HAP-1 (cell line): ENCODE measurements around the gene SYT12.

Experiments
- DNase-seq, 2 experiments: peaks; one replicate each; pipeline ENCODE4 v3.0.0-alpha.2; 2016 to 2020; ENCODE audit warnings: low spot score in 2 of 2
- H3K27me3 ChIP-seq: fragments of 250-450 bp; sonication (Bioruptor Pico); 2 replicates; pipeline ENCODE4 v1.5.1; 2020; ENCODE audit warnings: low read depth, mild to moderate bottlenecking, moderate library complexity
- H3K36me3 ChIP-seq: fragments of 250-450 bp; sonication (Bioruptor Pico); replicated peaks from 2 replicates; pipeline ENCODE4 v1.5.1; 2020; ENCODE audit warnings: mild to moderate bottlenecking
- H3K4me1 ChIP-seq: fragments of 250-450 bp; sonication (Bioruptor Pico); 2 replicates; pipeline ENCODE4 v1.5.1; 2020; ENCODE audit warnings: mild to moderate bottlenecking
- H3K4me3 ChIP-seq: fragments of 250-450 bp; sonication (Bioruptor Pico); 2 replicates; pipeline ENCODE4 v1.5.1; 2020; ENCODE audit warnings: mild to moderate bottlenecking, moderate library complexity
- H3K9me3 ChIP-seq: fragments of 250-450 bp; sonication (Bioruptor Pico); 2 replicates; pipeline ENCODE4 v1.5.1; 2020; ENCODE audit warnings: mild to moderate bottlenecking, moderate library complexity
- in situ Hi-C: fragments of 300-500 bp; cut with MboI; formaldehyde crosslinking; loops from 3 replicates; pipeline ENCODE4 v1.14.3; 2020; ENCODE audit warnings: low sequenced_read_pairs, inconsistent platforms, mixed read lengths

Gene SYT12

DNA sequence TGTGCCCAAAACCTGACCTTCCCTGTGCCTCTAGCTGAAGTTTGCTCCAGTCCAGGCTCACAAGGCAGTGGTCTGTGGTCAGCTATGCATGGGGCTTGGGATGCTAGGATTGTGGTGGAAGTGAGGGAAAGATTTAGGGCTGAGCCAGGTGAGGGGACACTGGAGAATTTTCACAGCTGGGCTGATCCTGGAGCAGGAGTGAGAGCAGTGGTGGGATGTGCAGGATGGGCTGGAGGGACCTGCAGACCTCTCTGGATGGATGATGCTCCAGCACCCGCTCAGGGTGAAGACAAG is 72.2 kb downstream of the SYT12 start:
- Histone ChIP-seq H3K9me3 (no peaks in the 10 kb centered on the region), H3K27me3 (no peaks in the 10 kb centered on the region), H3K36me3 (no peaks in the 10 kb centered on the region), H3K4me1 (no peaks in the 10 kb centered on the region), H3K4me3 (no peak overlapping the region)
- DNase-seq, result no peak
- in situ Hi-C loops, result no loop called here

DNA sequence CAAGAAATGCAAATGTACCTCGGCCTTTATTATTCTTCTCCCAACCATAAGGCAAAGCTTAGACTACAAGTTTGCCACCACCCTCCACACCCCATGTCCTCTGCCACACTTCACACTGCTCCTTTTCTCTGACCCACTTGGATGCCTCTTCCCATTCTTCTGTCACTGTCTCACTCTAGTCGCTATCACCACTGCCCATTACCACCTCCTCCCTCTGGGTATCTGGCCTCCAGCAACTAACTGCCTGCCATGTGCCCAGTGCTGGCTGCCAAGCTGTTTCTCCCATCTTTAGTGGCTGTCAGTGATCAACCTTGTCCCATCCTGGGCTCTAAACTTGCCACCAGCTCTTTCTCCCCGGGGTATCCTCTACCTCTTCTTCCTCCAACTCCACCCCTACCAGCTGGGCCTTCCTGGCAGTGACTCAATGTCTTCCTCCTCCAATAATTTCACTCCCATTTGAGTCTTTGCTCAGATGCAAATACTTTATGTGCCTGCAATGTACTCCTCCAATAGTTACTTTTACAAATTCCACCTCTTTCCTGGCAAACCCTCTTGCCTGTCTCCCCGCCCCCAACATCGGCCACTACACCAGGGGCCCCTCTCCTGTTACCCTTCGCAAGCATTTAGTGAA is 76.0 kb downstream of the SYT12 start:
- no peaks in the 10 kb centered on the region for H3K36me3 ChIP-seq
- no peaks in the 10 kb centered on the region for H3K9me3 ChIP-seq
- H3K27me3 ChIP-seq, result no peaks in the 10 kb centered on the region
- no peak overlapping the region for H3K4me3 ChIP-seq
- DNase-seq, result no peak
- H3K4me1 ChIP-seq, result no peaks in the 10 kb centered on the region
- in situ Hi-C loops, result no loop called here

DNA sequence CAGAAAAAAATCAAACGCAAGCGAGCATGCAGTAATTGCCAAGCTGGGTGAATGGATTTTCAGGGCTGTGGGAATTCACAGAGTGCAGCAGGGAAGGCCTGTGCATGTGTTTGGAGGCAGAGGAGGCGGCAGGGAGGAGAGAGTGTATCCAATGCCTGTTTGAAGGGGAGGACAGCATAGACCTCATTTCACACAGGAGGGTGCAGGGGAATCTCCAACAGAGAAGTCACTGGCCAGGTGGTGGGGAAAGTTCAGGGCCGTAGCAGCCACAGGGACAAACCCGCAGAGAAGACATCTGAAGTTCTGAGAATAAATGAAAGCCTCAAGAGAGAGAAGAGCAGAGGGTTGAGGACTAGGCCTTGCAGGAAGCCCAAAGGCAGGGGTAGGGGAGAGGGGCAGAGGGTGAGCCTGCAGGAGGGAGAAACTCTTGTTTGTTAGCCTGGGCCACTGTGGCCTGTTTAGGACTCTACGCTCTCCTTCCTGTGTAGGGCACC is 76.9 kb downstream of the SYT12 start:
- in situ Hi-C loops, result no loop called here
- no peak for DNase-seq
- Histone ChIP-seq H3K27me3 (no peaks in the 10 kb centered on the region), H3K36me3 (no peaks in the 10 kb centered on the region), H3K4me1 (no peaks in the 10 kb centered on the region), H3K9me3 (no peaks in the 10 kb centered on the region), H3K4me3 (no peak overlapping the region)
